Skeletal muscle satellite cell (primary cell): Measurements from ENCODE around the gene RPL28.
A peak's percentile ranks its signal among the peaks of the same experiment; 100 is the strongest.

Experiments
- H3K27me3 ChIP-seq: 2 replicates; pipeline ENCODE4 v1.7.0; 2013; ENCODE audit warnings: low read length; ENCODE audit not compliant: control insufficient read depth, insufficient read depth
- H3K36me3 ChIP-seq: 2 replicates; pipeline ENCODE4 v1.7.0; 2013; ENCODE audit warnings: mild to moderate bottlenecking, control low read depth, low read length; ENCODE audit not compliant: insufficient read depth
- H3K4me1 ChIP-seq: 2 replicates; pipeline ENCODE4 v1.7.0; 2013; ENCODE audit warnings: low read length; ENCODE audit not compliant: control insufficient read depth, insufficient read depth
- H3K4me2 ChIP-seq: 2 replicates; pipeline ENCODE4 v1.7.0; 2013; ENCODE audit warnings: mild to moderate bottlenecking, low read length
- H3K4me3 ChIP-seq: 2 replicates; pipeline ENCODE4 v1.7.0; 2013; ENCODE audit warnings: low read length
- H3K9ac ChIP-seq: 2 replicates; pipeline ENCODE4 v1.7.0; 2013; ENCODE audit warnings: mild to moderate bottlenecking, low read depth, low read length, moderate library complexity
- H3K9me3 ChIP-seq: replicated peaks from 2 replicates; pipeline ENCODE4 v1.7.0; 2013; ENCODE audit warnings: mild to moderate bottlenecking, control low read depth, low read length

RPL28 gene

GRCh38 chr19:55345818-55346724, 39.7 kb upstream of the RPL28 start:
- peaks cover 3% of the 10 kb centered on the region for H3K27me3 ChIP-seq
- no peak overlapping the region for H3K4me3 ChIP-seq
- H3K9ac ChIP-seq = no peak overlapping the region
- peaks cover 26% of the 10 kb centered on the region for H3K4me1 ChIP-seq
- peak overlapping the region; percentile 26 for H3K4me2 ChIP-seq
- H3K36me3 ChIP-seq = no peaks in the 10 kb centered on the region
- no peaks in the 10 kb centered on the region for H3K9me3 ChIP-seq

- Histone ChIP-seq H3K27me3 (peaks cover 10% of the 10 kb centered on the region), H3K9me3 (no peaks in the 10 kb centered on the region), H3K4me2 (no peak overlapping the region), H3K4me3 (no peak overlapping the region), H3K9ac (no peak overlapping the region), H3K4me1 (peaks cover 22% of the 10 kb centered on the region), H3K36me3 (no peaks in the 10 kb centered on the region)
These were observed 38.8 kb upstream of the RPL28 start for GRCh38 chr19:55346725-55347441.

DNA sequence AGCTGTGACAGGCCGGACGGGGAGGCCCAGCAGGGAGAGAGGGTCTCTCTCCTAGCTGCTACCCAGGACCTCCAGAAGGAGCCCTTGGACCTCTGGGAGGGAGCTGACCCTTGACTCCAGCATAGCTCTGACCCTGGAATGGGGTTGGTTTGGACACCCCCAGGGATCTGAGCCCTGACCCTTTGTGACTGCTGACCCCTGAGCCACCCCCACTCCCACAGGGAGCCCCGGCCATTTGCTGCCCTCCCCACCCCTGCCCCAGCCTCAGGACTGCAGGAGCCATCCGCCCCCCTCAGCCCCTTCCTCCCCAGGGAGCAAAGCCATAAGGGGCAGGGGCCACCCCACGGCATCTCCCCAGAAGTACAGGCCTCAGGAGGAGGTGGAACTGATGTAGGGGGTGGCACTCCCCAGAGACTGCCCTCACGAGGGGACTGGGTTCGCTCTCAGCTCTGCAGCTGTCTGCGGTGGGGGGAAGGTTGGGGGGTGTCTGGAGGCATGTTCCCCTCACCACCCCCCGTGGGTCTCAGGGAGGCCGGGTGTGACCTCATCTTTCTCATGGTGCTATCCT, 38.2 kb upstream of the RPL28 start:
- H3K4me1 ChIP-seq = peaks cover 22% of the 10 kb centered on the region
- no peak overlapping the region for H3K4me2 ChIP-seq
- no peak overlapping the region for H3K4me3 ChIP-seq
- H3K9me3 ChIP-seq = no peaks in the 10 kb centered on the region
- no peak overlapping the region for H3K9ac ChIP-seq
- H3K36me3 ChIP-seq = no peaks in the 10 kb centered on the region
- peaks cover 17% of the 10 kb centered on the region for H3K27me3 ChIP-seq

DNA sequence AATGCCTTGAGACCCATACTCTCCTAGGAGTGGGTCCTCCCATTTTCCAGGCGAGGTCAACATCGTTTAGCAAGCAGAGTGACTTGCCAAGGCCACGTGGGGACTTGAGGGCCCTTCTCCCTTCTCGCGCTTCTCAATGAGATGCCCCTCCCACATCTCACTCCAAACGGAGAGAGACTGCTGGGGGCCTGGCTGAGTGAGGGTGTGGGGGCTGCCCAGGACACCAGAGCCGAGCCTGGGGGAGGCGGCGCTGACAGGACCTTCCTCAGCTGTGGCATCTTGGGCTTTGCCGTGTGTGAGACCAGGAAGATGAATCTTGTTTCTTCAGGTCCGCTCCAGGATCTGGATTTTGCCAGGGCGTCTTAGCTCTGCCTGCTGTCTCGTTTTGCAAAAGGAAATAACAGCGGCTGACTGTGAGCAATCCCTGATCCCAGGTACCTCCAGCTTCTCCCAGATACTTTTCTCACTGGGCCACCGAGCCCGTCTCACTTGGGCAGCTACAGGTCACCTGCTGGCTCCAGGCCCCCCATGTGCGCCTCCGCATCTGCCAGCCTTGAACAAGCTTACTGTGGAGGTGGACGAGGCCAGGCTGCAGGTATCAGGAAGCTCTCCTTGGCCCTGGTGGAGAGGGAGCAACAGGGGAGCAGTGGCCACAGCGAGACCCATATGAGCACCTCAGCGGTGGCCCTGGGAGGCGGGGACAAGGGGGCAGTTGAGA, 37.3 kb upstream of the RPL28 start:
- peaks cover 24% of the 10 kb centered on the region for H3K4me1 ChIP-seq
- no peak overlapping the region for H3K4me2 ChIP-seq
- H3K4me3 ChIP-seq = no peak overlapping the region
- H3K27me3 ChIP-seq = peaks cover 26% of the 10 kb centered on the region
- H3K36me3 ChIP-seq = no peaks in the 10 kb centered on the region
- no peaks in the 10 kb centered on the region for H3K9me3 ChIP-seq
- H3K9ac ChIP-seq = no peak overlapping the region

DNA sequence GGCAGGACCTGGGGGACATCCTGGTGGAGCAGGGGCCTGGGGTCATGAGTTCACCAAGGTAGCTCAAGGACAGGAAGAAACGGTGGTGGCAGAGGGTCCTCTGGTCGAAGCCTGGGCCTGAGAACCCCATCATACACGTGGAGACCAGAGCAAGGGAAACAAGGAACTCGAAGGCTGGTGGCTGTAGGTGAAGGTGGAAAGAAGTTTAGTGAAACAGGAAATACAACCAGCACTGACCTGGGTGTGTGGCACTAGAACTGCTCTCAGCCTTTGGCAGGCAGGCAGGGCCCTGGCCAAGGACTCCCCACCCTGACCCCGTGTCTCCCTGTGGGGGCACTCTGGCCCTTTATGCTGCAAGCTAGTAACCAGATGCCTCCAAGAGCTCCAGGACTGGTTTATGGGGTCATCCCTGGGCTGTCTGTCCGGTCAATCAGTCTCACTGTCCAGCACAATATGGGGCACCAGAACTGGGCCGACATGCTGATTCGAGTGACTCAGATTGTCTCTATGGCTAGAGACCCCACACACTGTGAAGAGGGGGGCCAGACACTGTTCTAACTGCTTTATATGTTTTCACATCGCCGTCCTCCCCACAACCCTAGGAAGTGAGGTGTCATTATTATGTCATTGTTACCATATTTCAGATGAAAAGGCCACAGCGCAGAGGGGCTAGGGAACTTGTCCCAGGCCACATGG, 35.0 kb upstream of the RPL28 start:
- no peaks in the 10 kb centered on the region for H3K9me3 ChIP-seq
- H3K36me3 ChIP-seq = no peaks in the 10 kb centered on the region
- H3K9ac ChIP-seq = no peak overlapping the region
- H3K4me2 ChIP-seq = no peak overlapping the region
- no peak overlapping the region for H3K4me3 ChIP-seq
- peaks cover 11% of the 10 kb centered on the region for H3K4me1 ChIP-seq
- H3K27me3 ChIP-seq = peaks cover 39% of the 10 kb centered on the region

- Histone ChIP-seq H3K9me3 (no peaks in the 10 kb centered on the region), H3K4me3 (no peak overlapping the region), H3K4me1 (peaks cover 5% of the 10 kb centered on the region), H3K4me2 (no peak overlapping the region), H3K36me3 (no peaks in the 10 kb centered on the region), H3K27me3 (peaks cover 51% of the 10 kb centered on the region), H3K9ac (no peak overlapping the region)
These were observed 33.7 kb upstream of the RPL28 start for GRCh38 chr19:55352040-55352439.

- H3K36me3 ChIP-seq = no peaks in the 10 kb centered on the region
- H3K9ac ChIP-seq = no peak overlapping the region
- peaks cover 56% of the 10 kb centered on the region for H3K27me3 ChIP-seq
- H3K4me1 ChIP-seq = peaks cover 5% of the 10 kb centered on the region
- H3K9me3 ChIP-seq = no peaks in the 10 kb centered on the region
- H3K4me2 ChIP-seq = no peak overlapping the region
- no peak overlapping the region for H3K4me3 ChIP-seq
These were observed 33.1 kb upstream of the RPL28 start for GRCh38 chr19:55352549-55353145.

DNA sequence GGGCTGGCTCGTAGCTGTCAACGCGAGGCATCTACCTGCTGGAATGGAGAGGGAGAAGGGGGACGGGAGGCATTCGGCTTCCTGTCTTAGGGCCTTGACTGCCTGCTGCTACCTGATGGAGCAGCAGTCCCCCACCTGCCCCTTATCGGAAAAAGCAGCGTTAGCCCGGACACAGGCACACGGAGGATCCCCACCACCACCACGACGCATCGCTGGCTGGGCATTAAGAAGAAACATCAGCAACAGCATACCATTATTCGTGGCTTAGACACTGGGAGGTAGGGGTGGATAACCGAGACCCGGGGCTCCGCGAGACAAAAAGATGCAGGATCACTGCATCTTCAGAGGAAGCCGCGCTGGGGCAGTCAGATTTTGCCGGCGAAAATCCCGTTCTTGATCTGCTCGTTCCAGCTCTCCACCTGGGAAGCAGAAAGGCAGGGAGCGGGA, 32.4 kb upstream of the RPL28 start:
- Histone ChIP-seq H3K4me3 (peak overlapping the region; percentile 68), H3K4me2 (peak overlapping the region; percentile 89), H3K27me3 (peaks cover 61% of the 10 kb centered on the region), H3K9me3 (no peaks in the 10 kb centered on the region), H3K36me3 (no peaks in the 10 kb centered on the region), H3K4me1 (peaks cover 5% of the 10 kb centered on the region), H3K9ac (peak overlapping the region; percentile 45)

GRCh38 chr19:55353803-55354697, 31.7 kb upstream of the RPL28 start:
- Histone ChIP-seq H3K4me2 (peak overlapping the region; percentile 89), H3K9me3 (no peaks in the 10 kb centered on the region), H3K36me3 (no peaks in the 10 kb centered on the region), H3K4me3 (peak overlapping the region; percentile 68), H3K4me1 (peaks cover 5% of the 10 kb centered on the region), H3K9ac (peak overlapping the region; percentile 45), H3K27me3 (peaks cover 65% of the 10 kb centered on the region)
